Ovary (tissue), 3 donors: ENCODE measurements around the gene MAP3K9.

ENCODE experiments used
- POLR2A ChIP-seq: fragments of 450-650 bp; IDR thresholded peaks from one replicate; pipeline ENCODE4 v1.6.1; 2017; ENCODE audit warnings: antibody characterized with exemption, mild to moderate bottlenecking, moderate library complexity
- TF ChIP-seq, protein P1 (sequence below), 3 donors: fragments of 450-650 bp in 2 of 3; fragments of 200-600 bp in 1 of 3; IDR thresholded peaks; one replicate each; pipeline versions ENCODE4 v1.5.1 to v1.8.0; 2016 to 2022; ENCODE audit warnings: antibody characterized with exemption in 3 of 3, mild to moderate bottlenecking in 1 of 3
- donor health status: DM: no; HTN: no; CAD: no.

DNA sequence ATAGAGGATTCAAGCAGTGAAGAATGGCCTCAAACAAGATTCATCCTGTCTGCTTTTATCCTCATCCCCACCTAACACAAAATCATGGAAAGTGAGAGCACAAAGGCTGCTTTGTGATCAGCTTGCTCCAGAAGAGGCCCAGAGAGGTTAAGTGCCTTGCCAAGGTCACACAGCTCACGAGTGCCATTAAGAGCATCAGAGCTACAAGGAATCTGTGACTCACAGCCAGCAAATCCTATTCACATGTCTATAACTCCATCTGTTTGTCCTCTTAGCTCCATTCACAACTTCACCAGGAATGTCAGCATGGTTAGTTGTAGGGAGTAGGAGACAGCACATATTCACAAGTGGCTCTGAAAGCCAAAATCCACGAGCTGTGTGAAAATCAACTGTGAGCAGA is 87.8 kb downstream of the MAP3K9 start:
- TF ChIP-seq, protein P1, sequence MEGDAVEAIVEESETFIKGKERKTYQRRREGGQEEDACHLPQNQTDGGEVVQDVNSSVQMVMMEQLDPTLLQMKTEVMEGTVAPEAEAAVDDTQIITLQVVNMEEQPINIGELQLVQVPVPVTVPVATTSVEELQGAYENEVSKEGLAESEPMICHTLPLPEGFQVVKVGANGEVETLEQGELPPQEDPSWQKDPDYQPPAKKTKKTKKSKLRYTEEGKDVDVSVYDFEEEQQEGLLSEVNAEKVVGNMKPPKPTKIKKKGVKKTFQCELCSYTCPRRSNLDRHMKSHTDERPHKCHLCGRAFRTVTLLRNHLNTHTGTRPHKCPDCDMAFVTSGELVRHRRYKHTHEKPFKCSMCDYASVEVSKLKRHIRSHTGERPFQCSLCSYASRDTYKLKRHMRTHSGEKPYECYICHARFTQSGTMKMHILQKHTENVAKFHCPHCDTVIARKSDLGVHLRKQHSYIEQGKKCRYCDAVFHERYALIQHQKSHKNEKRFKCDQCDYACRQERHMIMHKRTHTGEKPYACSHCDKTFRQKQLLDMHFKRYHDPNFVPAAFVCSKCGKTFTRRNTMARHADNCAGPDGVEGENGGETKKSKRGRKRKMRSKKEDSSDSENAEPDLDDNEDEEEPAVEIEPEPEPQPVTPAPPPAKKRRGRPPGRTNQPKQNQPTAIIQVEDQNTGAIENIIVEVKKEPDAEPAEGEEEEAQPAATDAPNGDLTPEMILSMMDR (IDR thresholded peaks at IDR 0.05): no peak
- TF ChIP-seq POLR2A: no peak
